ENCODE results near the gene GPN3.
A peak's percentile ranks its signal among the peaks of the same experiment; 100 is the strongest.
"Not testable (repeated sequence)": the region's sequence is repeated elsewhere in the genome, so short reads cannot be mapped to it uniquely, and the experiment has no call there.

Gene GPN3

DNA sequence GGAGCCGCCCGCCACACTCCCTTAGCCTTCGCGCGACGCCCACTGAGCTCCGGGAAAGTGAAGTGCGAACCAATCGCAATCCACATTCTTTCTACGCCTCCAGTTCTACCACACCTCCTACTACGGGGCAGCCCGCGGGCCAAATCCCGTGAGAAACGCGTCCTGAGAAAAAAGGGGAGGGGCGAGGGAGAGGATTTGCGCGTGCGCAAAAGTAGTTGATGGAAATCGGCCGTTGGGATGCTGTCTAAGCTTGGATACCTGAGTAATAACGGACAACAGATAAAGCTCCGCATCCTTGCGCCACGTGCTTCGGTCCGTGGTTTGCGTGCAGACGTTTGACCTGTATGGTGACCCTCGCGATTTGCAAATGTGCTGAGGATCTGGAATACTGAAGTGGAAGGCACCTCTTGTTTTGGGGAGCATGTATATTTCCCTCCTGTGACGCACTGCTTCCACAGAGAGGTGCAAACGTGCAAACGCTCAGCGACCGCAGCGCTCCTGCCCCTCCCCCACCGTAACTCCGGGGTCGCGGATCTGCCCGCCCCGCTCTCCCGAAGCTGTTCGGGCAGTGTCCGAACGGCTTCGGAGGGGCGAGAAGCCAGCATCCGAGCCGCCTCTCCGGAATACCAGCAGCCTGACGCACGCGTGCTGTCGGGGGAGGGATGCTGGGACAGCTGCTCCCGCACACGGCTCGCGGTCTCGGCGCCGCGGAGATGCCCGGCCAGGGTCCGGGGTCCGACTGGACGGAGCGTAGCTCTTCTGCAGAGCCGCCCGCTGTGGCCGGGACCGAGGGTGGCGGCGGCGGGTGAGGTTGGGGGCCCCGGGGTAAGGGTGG, at the start of gene GPN3, which contains the start of gene FAM216A:
TSS of gene GPN3 (minus strand) at position 44 of the 835 bp plus-strand sequence. CDS start 54 bp downstream, outside the sequence.
TSS of gene FAM216A (plus strand) at position 632 of the 835 bp plus-strand sequence. CDS start at position 663, 31 bp downstream.
- DNase-seq (ENCODE audit: low read depth in 3 of 3) = peak; percentile 88 to 96 (median 92)

DNA sequence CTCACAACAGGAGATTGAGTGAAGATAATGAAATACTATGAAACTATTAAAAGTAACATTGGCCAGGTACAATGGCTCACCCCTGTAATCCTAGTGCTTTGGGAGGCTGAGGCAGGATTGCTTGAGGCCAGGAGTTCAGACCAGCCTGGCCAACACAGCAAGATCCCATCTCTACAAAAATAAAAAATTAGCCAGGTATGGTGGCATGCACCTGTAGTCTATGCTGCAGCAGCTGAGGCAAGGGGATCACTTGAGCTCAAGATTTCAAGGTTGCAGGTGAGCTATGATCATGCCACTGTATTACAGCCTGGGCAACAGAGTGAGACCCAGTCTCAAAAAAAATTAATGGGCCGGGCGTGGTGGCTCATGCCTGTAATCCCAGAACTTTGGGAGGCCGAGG, 48.9 kb upstream of the GPN3 start:
- DNase-seq (ENCODE audit: low read depth in 3 of 3) = no peak

DNA sequence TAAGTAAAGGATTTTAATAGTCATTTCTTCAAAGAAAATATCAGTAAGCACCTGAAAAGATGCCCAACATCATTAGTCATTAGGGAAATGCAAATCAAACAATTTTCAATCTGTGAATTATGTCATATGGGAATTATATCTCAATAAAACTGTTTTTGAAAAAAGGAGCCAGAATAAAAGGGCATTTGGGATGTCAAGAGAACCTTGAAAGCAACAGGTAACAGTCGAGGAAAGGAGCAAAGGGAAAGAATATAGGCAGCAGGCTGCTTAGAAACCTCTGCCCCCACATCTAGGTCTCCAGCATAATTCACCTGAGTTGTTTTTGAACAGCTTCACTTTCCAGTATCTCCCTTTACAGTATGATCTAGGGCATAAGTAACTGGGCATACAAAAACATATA, 46.3 kb upstream of the GPN3 start:
- DNase-seq (ENCODE audit: low read depth in 3 of 3) = no peak

DNA sequence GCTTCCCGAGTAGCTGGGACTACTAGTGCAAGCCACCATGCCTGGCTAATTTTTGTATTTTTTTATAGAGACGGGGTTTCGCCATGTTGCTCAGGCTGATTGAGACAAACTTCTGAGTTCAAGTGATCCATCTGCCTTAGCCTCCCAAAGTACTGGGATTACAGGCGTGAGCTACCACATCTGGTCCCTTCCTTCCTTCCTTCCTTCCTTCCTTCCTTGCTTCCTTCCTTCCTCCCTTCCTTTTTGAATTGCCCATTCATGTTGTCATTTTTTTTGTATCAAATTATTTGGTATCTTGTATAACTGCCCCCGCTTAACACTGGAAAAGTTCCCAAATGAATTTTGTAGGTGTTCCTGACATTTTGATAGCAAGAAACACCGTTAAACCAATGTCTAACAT, 45.8 kb upstream of the GPN3 start:
- no peak for DNase-seq (ENCODE audit: low read depth in 3 of 3)

DNA sequence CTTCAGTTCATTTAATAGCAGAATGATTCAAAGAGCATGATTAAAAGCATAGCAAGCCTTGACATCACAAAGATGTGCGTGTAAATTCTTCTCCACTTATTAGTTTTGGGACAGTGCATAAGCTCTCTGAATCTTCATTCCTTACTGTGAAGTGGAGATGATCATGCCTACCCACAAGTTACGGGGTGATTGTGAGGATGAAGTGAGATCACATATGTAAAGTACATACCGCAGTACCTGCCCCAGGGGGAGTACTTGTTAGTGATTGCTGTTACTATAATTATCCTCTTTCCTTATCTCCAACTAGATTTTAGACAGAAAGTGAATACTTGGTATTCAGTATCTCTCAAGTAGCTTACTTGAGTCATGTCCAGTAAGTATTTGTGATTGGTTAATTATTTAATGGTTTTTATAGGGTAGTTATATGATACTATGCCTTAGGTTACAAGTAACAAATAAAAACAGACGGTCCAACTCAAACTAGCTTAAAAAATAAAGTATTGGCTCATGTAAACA, 40.1 kb upstream of the GPN3 start:
- no peak for DNase-seq (ENCODE audit: low read depth in 3 of 3)

DNA sequence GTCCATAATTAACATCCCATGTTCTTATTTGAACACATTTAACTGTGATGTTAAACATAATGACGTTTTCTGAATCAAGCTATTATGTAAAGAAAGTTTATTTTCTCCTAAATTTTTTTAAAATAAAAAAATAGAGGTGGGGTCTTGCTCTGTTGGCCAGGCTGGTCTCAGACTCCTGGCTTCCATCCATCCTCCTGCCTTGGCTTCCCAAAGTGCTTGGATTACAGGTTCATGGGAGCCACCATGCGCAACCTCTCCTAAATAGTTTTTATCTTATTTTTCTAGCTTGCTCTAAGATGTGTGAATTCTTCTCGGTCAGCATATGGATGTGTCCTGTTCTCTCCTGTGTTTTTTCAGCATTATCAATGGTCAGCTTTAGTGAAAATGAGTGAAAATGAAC, 37.3 kb upstream of the GPN3 start:
- DNase-seq (ENCODE audit: low read depth in 3 of 3) = no peak

DNA sequence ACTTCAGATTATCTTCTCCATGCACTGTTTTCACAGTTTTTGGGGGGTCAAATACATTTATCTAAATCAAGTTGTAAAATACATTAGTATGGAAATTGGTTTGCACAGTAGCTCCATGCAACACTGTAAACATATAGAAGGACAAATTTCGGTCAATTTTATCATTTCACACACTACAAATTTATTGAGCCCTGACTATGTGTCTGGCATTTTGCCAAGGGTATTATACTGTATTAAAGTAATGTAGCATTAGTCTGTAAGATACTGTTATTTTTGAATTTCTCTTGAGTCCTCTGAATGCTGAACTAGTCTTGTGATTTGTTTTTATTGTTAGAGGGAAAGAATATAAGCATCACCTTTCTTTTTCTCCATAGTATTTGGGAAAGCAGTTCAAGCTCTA, 35.4 kb upstream of the GPN3 start:
- DNase-seq (ENCODE audit: low read depth in 3 of 3) = no peak

DNA sequence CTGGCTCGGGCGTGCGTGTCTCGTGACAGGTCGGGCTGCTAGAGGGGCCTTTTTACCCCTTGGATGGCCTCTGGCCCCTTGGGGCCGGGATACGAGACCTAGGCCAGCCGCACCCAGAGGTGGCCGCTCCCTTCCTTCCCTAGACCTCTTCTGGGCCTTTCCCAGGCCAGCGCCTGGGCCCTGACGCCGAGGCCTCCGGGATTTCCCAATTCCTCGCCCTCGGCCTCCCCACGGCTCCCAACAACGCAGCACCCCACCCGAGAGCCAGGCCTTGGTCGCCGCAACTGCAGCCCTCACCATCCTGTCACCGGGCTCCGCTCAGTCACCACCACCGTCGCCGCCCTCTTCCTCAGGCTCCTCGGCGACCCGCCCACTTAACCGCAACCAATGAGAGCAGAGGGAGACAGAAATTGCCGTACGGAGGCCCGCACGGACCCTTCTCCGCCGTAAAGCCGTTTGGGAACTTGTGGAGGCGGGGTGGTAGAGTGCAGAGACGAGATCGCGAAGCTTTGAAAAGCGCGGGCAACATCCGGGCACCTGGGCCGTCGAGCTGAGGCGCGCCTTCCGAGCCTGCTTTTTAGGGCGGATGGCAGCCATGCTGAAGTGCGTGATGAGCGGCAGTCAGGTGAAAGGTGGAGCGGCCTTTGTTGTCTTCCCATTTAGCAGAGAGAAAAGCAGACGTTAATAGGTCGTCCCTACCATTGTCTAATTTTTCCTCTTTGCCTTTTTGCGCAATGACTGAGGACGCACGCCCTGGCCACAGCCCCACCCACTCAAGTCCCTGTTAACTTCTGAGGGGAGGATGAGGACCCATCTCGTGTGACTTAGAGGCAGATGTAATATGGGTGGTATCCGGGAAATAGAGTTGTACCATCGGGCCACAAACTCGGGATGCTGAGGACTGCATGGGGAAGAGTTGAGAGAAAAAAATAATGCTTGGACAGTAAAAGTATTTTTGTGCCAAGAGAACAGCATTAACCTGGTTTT, 34.0 kb upstream of the GPN3 start, which contains the start of the genes RAD9B and VPS29:
TSS of gene RAD9B (plus strand) at position 580 of the 987 bp plus-strand sequence. CDS start at position 587, 7 bp downstream.
TSS of gene VPS29 (minus strand) at position 360 of the 987 bp plus-strand sequence. CDS start at position 300, 60 bp downstream.
- DNase-seq (ENCODE audit: low read depth in 3 of 3) = peak; percentile 96 to 99 (median 98)

DNA sequence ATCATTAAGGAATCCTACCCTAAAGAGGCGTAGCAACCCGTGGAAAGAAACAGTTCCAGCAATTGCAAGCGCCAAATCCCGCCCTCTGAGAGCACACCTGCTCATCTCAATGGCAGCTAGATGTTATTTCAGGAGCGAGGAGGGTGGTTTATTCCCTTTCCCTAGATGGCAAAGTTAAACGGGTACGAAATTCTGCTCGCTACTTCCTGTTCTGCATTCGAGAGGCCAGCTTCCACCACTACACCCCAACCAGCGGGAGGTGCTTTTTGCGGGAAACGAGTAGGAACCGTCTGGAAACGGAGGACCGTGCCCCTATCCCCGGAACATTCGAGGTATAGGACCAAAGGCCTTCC, 33.3 kb upstream of the GPN3 start:
- peak in 1 of 3 donors; percentile 24 for DNase-seq (ENCODE audit: low read depth in 3 of 3)

DNA sequence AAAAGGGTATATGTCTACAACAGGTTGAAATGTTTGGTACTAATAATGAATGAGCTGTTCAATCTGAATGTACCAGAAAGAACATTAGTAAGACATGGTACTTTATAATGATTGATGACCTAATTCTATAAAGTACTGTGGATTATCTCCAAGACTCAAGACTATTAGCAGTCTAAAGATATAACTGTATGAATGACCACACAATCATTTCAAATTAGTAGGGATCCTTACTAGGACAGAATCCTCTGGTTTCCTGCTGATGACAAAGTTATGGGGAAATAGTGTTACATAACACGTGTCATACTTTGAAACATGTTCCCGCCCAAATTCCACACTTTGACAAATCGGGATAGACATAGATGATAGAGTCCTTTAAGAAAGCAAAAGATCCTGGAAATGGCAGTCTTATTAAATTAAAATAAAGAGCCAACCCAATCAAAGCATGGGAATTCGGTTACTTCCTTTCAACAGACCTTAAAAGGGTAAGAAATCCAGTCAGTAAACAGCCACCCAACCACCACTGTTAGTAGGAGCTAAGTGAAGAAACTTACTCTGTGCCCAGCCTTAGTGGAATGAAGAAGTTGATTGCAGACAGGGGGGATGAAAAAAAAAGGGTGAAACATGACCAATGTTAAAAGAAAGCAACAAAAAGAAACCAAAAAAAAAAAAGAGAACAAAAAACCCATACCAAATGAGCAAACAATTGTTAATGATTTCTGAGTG, 31.1 kb upstream of the GPN3 start:
- no peak for DNase-seq (ENCODE audit: low read depth in 3 of 3)

DNA sequence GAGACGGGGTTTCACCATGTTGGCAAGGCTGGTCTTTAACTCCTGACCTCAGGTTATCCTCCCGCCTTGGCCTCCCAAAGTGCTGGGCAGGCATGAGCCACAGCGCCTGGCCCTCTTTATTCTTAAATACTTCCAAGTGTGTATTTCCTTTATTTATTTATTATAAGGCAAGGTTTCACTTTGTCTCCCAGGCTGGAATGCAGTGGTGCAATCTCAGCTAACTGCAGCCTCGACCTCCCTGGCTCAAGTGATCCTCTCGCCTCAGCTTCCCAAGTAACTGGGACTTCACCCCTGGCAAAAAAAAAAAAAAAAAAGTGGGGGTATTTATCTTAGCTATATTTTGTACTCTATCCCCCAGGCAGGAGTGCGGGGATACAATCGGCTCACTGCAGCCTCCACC, 7.4 kb upstream of the GPN3 start:
- DNase-seq (ENCODE audit: low read depth in 3 of 3) = no peak

DNA sequence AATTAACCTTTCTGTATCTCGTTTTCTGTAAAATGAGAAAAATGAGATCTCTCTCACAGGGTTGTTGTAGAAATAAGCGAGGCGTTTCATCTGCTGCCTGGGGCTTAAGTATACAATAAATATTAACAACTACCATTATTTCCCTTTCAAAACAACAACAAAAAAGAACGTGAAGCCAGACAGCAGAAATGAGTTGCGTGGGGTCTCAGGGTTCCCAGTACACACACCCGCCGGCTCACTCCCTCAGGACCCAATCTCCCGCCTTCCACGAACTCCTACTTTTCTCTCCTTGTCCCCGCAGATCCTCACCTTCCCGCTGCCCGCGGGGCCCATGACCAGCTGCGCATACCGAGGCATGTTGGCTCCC, 227 bp downstream of the GPN3 start:
- DNase-seq (ENCODE audit: low read depth in 3 of 3) = no peak

DNA sequence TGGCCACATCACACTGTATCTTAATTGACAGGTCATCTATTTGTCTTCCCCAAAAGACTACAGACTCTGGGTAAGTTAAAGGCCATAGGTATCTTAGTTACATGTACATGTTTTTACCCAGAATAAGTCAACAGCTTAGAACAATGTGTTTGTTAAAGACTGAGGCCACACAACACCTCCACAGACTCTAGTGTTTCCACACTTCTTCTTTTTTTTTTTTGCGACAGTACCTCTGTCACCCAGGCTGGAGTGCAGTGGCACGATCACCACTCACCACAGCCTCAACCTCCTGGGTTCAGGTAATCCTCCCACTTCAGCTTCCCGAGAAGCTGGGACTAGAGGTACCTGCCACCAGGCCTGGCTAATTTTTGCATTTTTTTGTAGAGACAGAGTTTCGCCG, 1.3 kb downstream of the GPN3 start:
- DNase-seq (ENCODE audit: low read depth in 3 of 3) = no peak

DNA sequence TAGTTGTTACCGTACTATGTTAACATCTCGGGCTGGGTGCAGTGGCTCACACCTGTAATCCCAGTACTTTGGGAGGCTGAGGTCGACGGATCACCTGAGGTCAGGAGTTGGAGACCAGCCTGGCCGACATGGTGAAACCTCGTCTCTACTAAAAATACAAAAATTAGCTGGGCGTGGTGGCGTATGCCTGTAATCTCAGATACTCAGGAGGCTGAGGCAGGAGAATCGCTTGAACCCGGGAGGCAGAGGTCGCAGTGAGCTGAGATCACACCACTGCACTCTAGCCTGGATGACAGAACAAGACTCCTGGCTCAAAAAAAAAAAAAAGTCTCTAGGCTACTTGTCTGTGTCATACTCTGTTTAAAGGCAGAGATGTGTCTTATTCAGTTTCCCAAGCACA, 2.3 kb downstream of the GPN3 start:
- DNase-seq (ENCODE audit: low read depth in 3 of 3) = not testable (repeated sequence)

DNA sequence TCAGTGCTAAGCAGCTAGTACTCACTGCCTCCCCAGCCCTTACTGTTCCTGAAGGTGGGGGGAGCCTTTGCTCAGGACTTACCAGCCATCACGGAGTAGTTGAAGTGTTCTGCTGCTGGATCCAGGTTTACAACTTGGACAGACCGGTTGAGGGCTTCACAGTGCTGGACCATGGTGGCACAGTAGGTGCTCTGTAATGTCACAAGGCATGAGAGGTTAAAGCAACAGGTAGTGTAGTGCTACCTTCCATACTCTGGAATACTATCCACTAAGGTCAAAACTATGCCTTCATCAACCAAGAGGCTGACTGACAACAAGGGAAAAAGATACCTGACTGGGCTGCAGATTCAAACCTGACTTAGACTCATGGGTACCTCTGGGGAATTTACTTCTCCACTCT, 3.0 kb downstream of the GPN3 start:
- DNase-seq (ENCODE audit: low read depth in 3 of 3) = no peak

DNA sequence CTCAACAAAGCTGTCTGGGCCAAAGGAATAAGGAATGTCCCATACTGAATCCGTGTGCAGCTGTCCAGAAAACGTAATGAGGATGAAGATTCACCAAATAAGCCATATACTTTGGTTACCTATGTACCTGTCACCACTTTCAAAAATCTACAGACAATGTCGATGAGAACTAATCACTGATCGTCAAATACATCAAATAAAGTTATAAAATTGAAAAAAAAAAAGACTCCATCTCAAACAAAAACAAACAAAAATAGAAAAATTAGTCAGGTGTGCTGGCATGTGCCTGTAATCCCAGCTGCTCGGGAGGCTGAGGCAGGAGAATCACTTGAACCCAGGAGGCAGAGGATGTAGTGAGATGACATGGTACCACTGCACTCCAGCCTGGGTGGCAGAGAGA, 6.9 kb downstream of the GPN3 start:
- DNase-seq (ENCODE audit: low read depth in 3 of 3) = not testable (repeated sequence)

DNA sequence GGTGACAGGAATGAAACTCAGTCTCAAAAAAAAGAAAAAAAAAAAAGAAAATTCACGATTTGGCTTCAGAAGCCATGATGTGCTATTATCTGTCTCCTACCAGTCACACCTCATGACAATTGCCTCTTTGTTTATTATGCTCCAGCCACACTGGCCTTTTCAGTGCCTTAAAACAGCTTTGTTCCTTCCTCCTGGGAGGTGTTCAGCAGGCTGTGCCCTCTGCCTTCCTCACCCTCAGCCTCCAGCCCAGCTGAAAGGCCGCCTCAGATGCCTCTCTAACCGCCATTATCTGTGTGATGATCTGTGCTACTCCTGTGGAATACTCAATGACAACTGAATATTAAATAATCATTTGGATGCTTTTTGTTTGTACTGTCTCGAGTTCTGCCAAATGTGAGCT, 9.3 kb downstream of the GPN3 start:
- DNase-seq (ENCODE audit: low read depth in 3 of 3) = no peak

DNA sequence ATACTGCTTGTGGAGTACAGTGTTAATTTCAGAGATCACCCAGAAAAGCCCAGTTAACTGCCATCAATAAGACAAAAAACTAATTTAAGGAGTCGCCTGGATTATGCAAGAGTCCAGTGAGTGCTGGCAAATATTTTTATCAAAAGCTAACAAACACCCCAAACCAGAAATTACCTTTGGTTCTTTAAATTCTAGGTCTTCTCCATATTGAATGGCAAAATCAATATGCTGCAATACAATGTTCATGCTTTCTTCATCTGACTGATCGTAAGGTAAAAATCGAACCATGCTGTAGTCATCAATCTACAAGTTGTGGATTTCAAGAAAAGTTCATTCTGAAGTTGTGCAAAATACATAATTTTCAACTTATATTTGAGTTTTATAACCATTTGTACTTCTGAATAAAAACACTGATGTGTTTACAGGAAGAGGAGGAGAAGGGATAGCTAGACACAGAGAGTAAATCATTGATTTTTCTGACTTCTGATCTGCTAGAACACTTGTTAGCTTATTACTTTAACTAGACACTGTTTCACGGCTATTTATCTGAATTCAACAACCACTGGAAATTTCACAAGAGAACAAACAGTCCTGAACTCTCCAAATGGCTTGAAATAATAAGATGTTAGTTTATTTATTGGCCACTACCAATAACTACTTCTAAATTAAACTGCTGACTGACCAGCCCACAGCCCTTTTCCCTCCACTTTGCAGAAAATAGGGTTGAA, 14.3 kb downstream of the GPN3 start:
- DNase-seq (ENCODE audit: low read depth in 3 of 3) = no peak

DNA sequence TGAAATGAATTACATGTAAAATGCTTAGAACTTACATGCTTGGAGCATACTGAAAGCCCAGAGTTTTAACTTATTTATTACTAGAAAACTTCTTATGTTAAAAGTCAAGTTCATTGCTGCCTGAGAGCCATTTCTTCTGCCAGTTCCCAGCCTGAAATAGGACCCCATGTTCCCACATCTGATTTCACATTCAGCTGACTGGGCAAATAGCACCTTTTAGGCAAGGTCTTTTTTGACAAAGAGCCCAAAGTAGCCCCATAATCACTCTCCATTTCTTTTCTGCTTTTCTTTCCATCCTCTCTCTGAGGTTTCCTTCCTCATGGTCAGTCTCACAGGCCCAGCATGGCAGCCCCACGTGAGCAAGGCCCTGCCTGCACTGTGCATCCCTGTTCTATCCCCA, 16.8 kb downstream of the GPN3 start:
- no peak for DNase-seq (ENCODE audit: low read depth in 3 of 3)

DNA sequence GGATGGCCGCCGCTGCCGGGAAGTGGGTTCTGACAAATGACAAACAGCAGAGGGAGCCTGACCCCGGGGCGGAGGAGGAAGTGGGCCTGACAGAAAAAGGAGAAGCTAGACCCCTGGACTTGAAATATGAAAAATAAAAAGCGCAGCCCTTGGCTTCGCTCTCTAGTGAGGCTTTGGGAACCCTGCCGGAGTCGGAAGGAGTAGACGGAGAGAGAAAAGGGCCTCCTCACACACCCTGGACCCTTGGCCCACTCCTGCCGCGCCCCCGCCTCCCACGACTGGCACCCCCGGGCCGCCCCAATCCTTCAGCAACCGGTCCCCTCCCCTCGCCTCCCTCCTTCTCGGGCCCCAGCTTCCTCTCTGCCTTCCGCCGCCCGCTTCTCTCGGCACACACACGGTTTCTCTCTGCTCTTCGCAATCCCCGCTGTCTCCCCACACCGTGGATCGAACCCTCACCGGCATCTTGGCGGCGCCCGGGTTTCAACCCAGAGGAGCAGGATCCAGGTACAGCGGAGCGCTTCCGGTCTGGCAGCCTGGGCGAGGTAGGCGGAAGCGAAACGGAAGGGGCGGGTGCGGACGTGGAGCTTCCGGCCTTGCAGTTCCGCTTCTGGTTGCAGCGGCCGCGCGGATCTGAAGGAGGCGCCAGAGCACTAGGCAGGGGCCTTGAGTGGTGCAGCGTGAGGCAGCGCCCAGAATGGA, 18.1 kb downstream of the GPN3 start, which contains the start of gene ARPC3:
TSS of gene ARPC3 (minus strand) at position 539 of the 699 bp plus-strand sequence. CDS start at position 462, 77 bp downstream.
- DNase-seq (ENCODE audit: low read depth in 3 of 3) = peak; percentile 91 to 92 (median 92)
